Skeletal muscle cell (primary cell): ENCODE measurements around the gene ANGPTL8.

Source experiments
- DNase-seq: peaks from one replicate; pipeline ENCODE4 v3.0.0-alpha.2; 2010; ENCODE audit warnings: low read depth
- H3K4me3 ChIP-seq: 2 replicates; pipeline ENCODE4 v1.5.1; 2011; ENCODE audit warnings: low read depth, mild to moderate bottlenecking, control low read depth, low read length, moderate library complexity

The ANGPTL8 gene

GRCh38 chr19:11232555-11232954 is 6.9 kb upstream of the ANGPTL8 start:
- H3K4me3 ChIP-seq, result no peak overlapping the region
- DNase-seq, result no peak

- H3K4me3 ChIP-seq, result no peak overlapping the region
- DNase-seq, result no peak
Observed at GRCh38 chr19:11233073-11233472, 6.3 kb upstream of the ANGPTL8 start.

- H3K4me3 ChIP-seq, result no peak overlapping the region
- DNase-seq, result no peak
Observed at GRCh38 chr19:11234486-11235075, 4.8 kb upstream of the ANGPTL8 start.

DNA sequence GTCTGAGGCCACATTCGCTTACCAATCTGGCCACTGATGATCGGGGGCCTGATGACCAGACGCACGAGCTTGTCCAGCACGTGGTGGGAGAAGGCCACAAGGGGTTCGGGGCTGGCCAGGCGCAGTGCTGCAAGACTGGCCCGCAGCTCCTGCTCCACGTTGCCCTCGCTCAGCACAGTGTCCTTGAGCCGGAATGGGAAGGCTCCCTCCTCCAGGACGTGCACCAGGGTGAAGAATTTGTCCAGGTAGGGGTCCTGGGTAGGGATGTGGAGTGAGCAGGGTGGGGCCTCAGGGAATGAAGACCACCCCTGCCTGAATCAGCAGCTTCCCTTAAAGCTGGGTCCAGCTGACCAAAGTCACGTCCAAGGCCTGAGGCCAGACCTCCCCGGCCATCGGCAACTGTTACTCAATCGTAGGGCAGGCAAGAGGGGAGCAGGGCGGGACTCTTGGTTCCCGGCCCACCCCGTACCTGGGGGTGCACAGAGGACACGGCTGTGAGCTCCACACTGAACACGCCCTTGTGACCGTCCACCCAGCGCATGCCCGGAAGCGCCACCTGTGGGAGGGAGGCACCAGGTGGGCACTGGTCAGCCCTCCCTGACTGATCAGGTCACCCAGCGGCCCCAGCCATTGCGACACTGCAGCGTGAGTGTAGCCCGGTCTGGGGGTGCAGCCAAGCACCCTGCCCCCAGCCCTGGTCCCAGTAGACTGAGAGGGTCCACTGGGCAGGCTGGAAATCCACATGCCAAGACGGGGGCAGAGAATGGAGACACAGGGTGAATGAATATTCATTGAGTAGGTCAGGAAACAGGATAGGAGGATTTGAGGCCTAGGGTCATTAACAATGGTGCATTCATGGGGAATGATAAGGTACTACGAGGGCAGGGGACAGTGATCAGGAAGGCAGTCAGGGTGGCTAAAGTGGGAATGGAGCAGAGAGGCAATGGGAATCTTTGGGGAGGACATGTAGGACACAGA is 2.8 kb upstream of the ANGPTL8 start:
- H3K4me3 ChIP-seq, result no peak overlapping the region
- no peak for DNase-seq

GRCh38 chr19:11237321-11237720 is 2.1 kb upstream of the ANGPTL8 start:
- no peak for DNase-seq
- H3K4me3 ChIP-seq, result no peak overlapping the region

GRCh38 chr19:11238041-11238440 is 1.4 kb upstream of the ANGPTL8 start:
- no peak overlapping the region for H3K4me3 ChIP-seq
- no peak for DNase-seq

DNA sequence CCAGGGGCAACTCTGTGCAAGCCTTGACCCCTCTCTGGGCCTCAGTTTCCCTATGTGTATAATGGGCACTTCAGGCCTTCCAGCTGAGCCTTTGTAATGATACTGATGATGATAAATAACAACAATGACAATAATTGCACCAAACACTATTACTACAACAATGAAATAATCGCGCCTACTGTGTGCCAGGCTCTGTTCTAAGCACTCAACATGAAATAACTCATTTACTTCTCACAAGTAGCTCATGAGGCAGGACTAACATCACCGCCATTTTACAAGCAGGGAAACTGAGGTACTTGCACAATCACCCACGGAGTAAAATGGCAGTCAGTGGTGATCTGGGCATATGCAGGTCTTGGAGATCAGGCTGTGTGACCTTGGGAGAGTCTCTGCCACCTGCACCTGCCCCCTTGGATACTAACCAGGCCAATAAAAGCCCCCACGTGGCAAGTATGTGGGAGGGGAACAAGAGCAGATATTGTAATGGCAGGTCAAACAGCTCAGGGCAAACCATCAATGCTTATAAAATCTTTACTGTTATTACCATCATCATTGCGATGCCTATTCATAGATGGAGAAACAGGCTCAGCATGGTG is 540 bp upstream of the ANGPTL8 start:
- no peak for DNase-seq
- no peak overlapping the region for H3K4me3 ChIP-seq

GRCh38 chr19:11240008-11240444 is 607 bp downstream of the ANGPTL8 start:
- DNase-seq, result no peak

GRCh38 chr19:11242025-11242424 is 2.6 kb downstream of the ANGPTL8 start:
- no peak overlapping the region for H3K4me3 ChIP-seq
- no peak for DNase-seq

More at GRCh38 chr19:11240008-11240444, 607 bp downstream of the ANGPTL8 start:
- H3K4me3 ChIP-seq, result no peak overlapping the region

DNA sequence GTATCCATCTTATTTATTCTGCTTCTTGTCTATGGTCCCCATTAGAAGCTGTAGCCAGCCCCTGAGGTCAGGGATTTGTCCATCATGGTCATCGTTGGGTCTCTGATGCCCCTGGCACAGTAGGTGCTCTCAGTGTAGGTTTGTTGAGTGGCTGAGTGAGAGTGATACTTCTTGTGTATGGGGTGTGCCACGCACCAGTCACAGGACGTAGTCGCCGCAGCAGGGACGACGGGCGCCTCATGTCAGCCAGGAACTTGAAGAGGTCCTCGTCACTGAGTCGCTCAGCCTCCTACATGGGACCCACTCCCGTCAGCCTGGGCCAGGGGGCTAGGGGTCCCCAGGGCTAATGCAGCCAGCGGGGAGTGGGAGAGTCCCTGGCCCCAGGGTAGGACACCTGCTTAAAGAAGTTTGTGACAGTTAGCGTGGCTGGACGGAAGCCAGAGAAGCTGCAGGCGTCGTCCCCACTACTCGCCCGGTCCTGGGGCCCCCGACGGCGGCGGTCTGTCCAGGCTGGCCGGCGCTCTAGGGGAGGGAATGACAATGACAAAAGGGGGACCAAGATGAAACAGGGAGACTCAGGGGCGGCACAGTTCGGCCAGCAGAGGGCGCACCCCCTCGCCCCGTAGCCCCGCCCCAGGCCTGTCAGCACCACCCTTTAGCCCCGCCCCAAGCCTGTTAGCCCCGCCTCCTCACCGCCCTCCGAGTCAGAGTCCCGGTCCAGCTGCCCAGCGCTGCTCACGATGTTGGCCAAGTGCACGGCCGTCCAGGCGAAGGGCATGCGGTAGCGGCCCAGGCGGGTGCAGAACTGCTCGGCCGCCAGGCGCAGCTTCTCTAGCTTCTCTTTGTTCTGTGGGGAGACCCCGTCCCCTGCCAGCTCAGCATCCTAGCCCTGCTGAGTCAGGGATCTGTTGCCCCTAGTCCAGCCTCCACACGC is 3.7 kb downstream of the ANGPTL8 start:
- peak; percentile 11 for DNase-seq
- no peak overlapping the region for H3K4me3 ChIP-seq

DNA sequence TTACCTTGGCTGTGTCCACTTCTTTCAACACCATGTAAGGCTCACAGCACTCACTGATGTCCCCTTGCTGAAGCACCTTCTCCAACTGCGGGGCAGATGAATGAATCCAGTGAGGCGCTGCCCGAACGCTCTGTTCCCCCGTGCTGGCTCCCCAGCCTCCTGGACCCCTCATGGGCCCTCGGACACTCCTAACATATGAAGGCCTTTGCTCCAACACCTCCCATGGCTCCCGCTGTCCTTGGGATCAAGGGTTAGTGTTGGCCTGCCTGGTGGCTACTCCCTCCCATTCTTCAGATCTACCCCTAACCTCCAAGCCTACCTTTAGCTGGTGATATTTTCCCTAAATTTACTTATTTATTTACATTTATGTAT is 4.4 kb downstream of the ANGPTL8 start:
- H3K4me3 ChIP-seq, result no peak overlapping the region
- no peak for DNase-seq

DNA sequence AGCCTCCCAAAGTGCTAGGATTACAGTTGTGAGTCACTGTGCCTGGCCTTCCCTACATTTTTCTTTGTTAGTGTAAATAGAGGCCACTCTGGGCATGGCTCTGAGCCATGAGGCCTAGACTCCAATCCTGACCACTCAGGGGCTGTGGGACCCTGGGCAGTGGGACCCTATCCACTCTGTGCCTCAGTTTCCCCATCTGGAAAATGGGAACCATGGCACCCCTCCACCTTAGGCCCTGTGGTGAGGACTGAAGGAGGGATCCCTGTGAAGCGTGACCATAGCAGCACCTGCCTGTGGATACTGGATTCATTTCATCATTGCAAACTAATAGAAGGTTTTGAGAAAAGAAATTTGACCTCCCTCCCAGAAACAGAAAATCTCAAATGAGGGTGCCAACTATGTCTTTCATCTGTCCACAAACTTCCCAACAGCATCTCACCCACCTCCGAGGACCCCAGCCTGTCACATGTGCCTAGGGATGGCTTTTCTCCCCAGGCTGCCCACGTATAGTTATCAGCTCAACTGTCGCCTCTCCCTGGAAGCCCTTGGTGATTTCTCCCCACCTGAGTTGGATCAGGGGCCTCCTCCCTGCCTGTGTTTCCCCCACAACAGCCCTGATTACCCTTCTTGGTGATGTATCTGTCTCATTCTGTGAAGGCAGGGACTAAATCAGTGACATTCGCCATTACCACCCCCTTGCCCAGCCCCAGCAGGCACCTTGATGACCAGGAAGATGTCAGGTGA is 5.6 kb downstream of the ANGPTL8 start:
- no peak overlapping the region for H3K4me3 ChIP-seq
- no peak for DNase-seq

DNA sequence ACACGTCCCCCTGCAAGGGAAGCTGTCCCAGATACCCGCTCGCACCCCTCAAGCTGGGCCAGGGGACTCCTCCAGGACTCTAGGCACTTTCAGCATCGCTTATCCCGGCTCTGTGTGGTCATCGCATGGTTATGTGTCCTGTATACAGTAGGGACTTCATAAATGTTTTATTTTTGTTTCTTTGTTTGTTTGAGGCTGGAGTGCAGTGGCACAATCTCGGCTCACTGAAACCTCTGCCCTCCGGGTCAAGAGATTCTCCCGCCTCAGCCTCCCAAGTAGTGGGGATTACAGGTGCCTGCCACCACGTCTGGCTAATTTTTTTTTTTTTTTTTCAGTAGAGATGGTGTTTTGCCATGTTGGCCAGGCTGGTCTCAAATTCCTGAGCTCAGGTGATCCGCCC is 7.5 kb downstream of the ANGPTL8 start:
- no peak for DNase-seq
- H3K4me3 ChIP-seq, result no peak overlapping the region

- no peak overlapping the region for H3K4me3 ChIP-seq
- peak; percentile 27 for DNase-seq
Observed at GRCh38 chr19:11247391-11247790, 8.0 kb downstream of the ANGPTL8 start.

GRCh38 chr19:11247934-11248333 is 8.5 kb downstream of the ANGPTL8 start:
- DNase-seq, result no peak

GRCh38 chr19:11248852-11249251 is 9.4 kb downstream of the ANGPTL8 start:
- no peak for DNase-seq
- H3K4me3 ChIP-seq, result no peak overlapping the region

More at GRCh38 chr19:11247934-11248333, 8.5 kb downstream of the ANGPTL8 start:
- H3K4me3 ChIP-seq, result no peak overlapping the region

DNA sequence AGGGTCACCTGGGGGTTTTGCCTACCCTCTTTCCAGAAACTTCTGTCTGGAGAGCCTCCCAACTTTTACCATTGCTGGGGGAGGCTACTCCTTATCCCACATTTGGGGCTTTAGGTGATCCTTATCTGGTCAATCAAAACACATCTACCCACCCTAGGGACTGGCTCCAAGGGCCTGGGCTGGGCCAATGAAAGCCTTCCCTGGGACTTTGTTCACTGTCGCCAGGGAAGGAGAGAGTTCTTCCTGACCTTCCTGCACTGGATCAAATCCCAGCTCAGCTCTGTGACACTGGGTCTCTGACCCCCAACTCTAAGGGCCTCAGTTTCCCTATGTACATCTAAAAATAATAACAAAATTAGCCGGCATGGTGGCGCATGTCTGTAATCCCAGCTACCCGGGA is 11.8 kb downstream of the ANGPTL8 start:
- DNase-seq, result no peak
- H3K4me3 ChIP-seq, result no peak overlapping the region

GRCh38 chr19:11251650-11252314 is 12.4 kb downstream of the ANGPTL8 start:
- no peak for DNase-seq
- no peak overlapping the region for H3K4me3 ChIP-seq
